MM.1S (cell line): ENCODE data around the gene RANGAP1.

Source experiments
- DNase-seq: peaks from one replicate; pipeline ENCODE4 v3.0.0-alpha.2; 2015
- H2AFZ ChIP-seq: fragments of 300-600 bp; sonication (generic); 2 replicates; pipeline ENCODE4 v1.6.0; 2016; ENCODE audit warnings: antibody characterized with exemption, low read length
- H3F3A ChIP-seq: fragments of 300-600 bp; sonication (generic); 2 replicates; pipeline ENCODE4 v1.6.1; 2016; ENCODE audit warnings: mild to moderate bottlenecking, antibody characterized with exemption, low read length, moderate library complexity, mixed read lengths; ENCODE audit not compliant: insufficient read depth
- H3K27ac ChIP-seq: fragments of 300-600 bp; sonication (generic); 2 replicates; pipeline ENCODE4 v1.5.1; 2016; ENCODE audit warnings: mild to moderate bottlenecking, low read length
- H3K27me3 ChIP-seq: fragments of 300-600 bp; sonication (generic); replicated peaks from 2 replicates; pipeline ENCODE4 v1.6.0; 2016; ENCODE audit warnings: low read length; ENCODE audit not compliant: insufficient read depth
- H3K36me3 ChIP-seq: fragments of 300-600 bp; sonication (generic); replicated peaks from 2 replicates; pipeline ENCODE4 v1.6.1; 2016; ENCODE audit warnings: mild to moderate bottlenecking, low read length, mixed read lengths; ENCODE audit not compliant: insufficient read depth
- H3K4me1 ChIP-seq: fragments of 300-600 bp; sonication (generic); 2 replicates; pipeline ENCODE4 v1.6.1; 2016; ENCODE audit warnings: low read length, mixed read lengths
- H3K4me2 ChIP-seq: fragments of 300-600 bp; sonication (generic); 2 replicates; pipeline ENCODE4 v1.6.0; 2016; ENCODE audit warnings: low read depth, low read length
- H3K4me3 ChIP-seq: fragments of 300-600 bp; sonication (generic); 2 replicates; pipeline ENCODE4 v1.5.1; 2016; ENCODE audit warnings: low read length, mixed read lengths
- H3K79me2 ChIP-seq: fragments of 300-600 bp; sonication (generic); 2 replicates; pipeline ENCODE4 v1.6.1; 2016; ENCODE audit warnings: mixed run types, low read length, mixed read lengths
- H3K9ac ChIP-seq: fragments of 300-600 bp; sonication (generic); 2 replicates; pipeline ENCODE4 v1.6.1; 2016; ENCODE audit warnings: low read length, mixed read lengths
- H3K9me2 ChIP-seq: fragments of 300-600 bp; sonication (generic); replicated peaks from 2 replicates; pipeline ENCODE4 v1.6.1; 2016; ENCODE audit warnings: mild to moderate bottlenecking, low read length, mixed read lengths; ENCODE audit not compliant: insufficient read depth
- H3K9me3 ChIP-seq: fragments of 300-600 bp; sonication (generic); replicated peaks from 2 replicates; pipeline ENCODE4 v1.6.1; 2016; ENCODE audit warnings: mild to moderate bottlenecking, low read length, mixed read lengths; ENCODE audit not compliant: insufficient read depth
- H4K20me1 ChIP-seq: fragments of 300-600 bp; sonication (generic); 2 replicates; pipeline ENCODE4 v1.6.1; 2016; ENCODE audit warnings: mild to moderate bottlenecking, low read length, moderate library complexity, mixed read lengths; ENCODE audit not compliant: insufficient read depth
- EZH2 ChIP-seq: fragments of 300-600 bp; sonication (generic); optimal IDR thresholded peaks from 2 replicates; pipeline ENCODE3; 2017; ENCODE audit warnings: low read depth, mild to moderate bottlenecking, antibody characterized with exemption, low read length, mixed read lengths
- EZH2phosphoT487 ChIP-seq: fragments of 300-600 bp; sonication (generic); IDR thresholded peaks from 2 replicates; pipeline ENCODE4 v1.6.1; 2018; ENCODE audit warnings: antibody characterized with exemption, low read length
- TF ChIP-seq, protein P1 (sequence below): fragments of 300-600 bp; sonication (generic); IDR thresholded peaks from 2 replicates; pipeline ENCODE4 v1.5.1; 2016; ENCODE audit warnings: antibody characterized with exemption, low read length, mixed read lengths

Gene RANGAP1

GRCh38 chr22:41327124-41327523, 41.1 kb upstream of the RANGAP1 start:
- H3K4me2 ChIP-seq, result no peak overlapping the region
- H3K4me1 ChIP-seq, result no peaks in the 10 kb centered on the region
- DNase-seq, result no peak
- H3K79me2 ChIP-seq, result no peaks in the 10 kb centered on the region
- H3K36me3 ChIP-seq, result peaks cover 5% of the 10 kb centered on the region; the same call in 1 of the 2 replicates
- no peaks in the 10 kb centered on the region for H3K9me3 ChIP-seq
- no peak overlapping the region for H3K9ac ChIP-seq
- no peaks in the 10 kb centered on the region for H4K20me1 ChIP-seq
- no peaks in the 10 kb centered on the region for H3K9me2 ChIP-seq
- H3K27ac ChIP-seq, result no peak overlapping the region
- no peaks in the 10 kb centered on the region for H3K27me3 ChIP-seq
- H2AFZ ChIP-seq, result no peak overlapping the region
- no peak overlapping the region for H3K4me3 ChIP-seq
- H3F3A ChIP-seq, result no peaks in the 10 kb centered on the region
- TF ChIP-seq, protein P1, sequence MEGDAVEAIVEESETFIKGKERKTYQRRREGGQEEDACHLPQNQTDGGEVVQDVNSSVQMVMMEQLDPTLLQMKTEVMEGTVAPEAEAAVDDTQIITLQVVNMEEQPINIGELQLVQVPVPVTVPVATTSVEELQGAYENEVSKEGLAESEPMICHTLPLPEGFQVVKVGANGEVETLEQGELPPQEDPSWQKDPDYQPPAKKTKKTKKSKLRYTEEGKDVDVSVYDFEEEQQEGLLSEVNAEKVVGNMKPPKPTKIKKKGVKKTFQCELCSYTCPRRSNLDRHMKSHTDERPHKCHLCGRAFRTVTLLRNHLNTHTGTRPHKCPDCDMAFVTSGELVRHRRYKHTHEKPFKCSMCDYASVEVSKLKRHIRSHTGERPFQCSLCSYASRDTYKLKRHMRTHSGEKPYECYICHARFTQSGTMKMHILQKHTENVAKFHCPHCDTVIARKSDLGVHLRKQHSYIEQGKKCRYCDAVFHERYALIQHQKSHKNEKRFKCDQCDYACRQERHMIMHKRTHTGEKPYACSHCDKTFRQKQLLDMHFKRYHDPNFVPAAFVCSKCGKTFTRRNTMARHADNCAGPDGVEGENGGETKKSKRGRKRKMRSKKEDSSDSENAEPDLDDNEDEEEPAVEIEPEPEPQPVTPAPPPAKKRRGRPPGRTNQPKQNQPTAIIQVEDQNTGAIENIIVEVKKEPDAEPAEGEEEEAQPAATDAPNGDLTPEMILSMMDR, result no peak
- TF ChIP-seq EZH2, result no peak
- no peak for TF ChIP-seq EZH2phosphoT487

DNA sequence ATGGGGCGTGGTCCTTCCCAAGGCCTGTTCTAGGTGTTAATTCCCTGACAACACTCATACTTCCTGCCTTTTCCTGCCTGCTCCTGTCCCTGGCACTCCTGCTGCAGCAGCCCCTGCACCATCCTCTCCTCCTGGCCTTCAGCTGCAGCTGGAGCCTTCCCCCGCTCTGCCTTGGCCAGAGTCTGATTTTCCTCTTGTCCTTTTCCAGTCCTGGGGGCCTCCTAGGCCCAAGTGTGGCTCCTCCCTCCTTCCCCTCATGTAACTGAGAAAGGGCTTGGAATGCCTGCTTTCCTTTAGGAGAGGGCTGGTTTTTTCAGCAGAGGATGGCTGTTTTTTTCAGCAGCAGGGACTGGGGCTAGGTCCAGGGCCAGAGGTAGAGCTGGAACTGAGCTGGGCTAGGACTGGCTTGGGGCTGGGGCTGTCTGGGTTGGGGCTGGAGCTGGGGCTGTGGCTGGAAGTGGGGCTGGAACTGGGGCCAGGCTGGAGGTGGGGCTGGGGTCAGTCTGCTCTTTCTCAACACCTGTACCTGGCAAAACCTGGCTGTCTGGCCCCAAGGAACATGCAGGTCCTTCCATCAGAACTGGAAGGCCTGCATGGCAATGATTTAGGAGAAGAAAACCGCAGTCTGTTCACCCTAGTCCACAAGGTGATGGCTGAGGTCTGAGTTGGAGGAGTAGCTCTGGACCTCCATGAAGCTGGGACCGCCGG, 39.0 kb upstream of the RANGAP1 start:
- H3K27ac ChIP-seq, result no peak overlapping the region
- H4K20me1 ChIP-seq, result no peaks in the 10 kb centered on the region
- no peaks in the 10 kb centered on the region for H3K27me3 ChIP-seq
- H3K9ac ChIP-seq, result no peak overlapping the region
- no peak overlapping the region for H3K4me2 ChIP-seq
- no peaks in the 10 kb centered on the region for H3K79me2 ChIP-seq
- H2AFZ ChIP-seq, result no peak overlapping the region
- no peaks in the 10 kb centered on the region for H3K4me1 ChIP-seq
- no peaks in the 10 kb centered on the region for H3F3A ChIP-seq
- no peak overlapping the region for H3K4me3 ChIP-seq
- DNase-seq, result no peak
- peaks cover 5% of the 10 kb centered on the region; the same call in 1 of the 2 replicates for H3K36me3 ChIP-seq
- no peaks in the 10 kb centered on the region for H3K9me3 ChIP-seq
- TF ChIP-seq EZH2phosphoT487, result no peak
- TF ChIP-seq, protein P1, result no peak
- TF ChIP-seq EZH2, result no peak
- no peaks in the 10 kb centered on the region for H3K9me2 ChIP-seq

DNA sequence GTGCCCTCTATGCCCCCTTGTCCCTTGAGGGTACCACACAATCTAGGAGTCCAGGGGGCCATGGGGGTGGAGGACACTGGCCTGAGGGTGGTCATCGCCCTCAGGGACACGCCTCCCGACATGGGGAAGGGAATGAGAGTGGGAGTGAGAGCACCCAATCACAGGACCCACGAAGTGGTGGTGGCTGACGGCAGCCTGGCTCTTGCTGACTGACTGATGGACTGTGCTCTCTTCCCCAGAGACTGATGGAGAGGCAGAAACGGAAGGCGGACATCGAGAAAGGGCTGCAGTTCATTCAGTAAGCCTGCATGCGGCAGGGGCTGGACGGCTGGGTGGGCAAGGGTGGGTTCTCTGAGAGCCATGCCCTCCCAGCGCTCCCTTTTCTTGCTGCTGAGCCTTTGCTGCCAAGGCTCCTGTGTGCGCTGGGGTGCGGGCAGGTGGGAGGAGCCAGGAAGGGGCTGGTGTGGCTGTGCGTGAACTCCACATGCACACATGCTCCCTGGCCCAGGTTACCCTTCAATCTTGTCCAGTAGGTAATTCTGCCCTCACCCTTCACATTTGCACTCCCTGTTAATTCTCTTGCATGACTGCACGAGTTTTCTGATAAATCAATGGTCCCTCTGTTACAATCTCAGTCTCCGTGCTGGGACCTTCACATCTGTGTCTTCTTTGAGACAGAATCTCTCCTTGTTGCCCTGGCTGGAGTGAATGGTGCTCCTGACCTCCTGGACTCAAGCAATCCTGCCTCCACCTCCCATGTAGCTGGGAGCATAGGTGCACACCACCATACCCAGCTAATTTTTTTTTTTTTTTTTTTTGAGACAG, 34.6 kb upstream of the RANGAP1 start:
- peaks cover 20% of the 10 kb centered on the region for H3K79me2 ChIP-seq
- H3F3A ChIP-seq, result no peaks in the 10 kb centered on the region
- H3K27ac ChIP-seq, result no peak overlapping the region
- H3K27me3 ChIP-seq, result no peaks in the 10 kb centered on the region
- H3K9me2 ChIP-seq, result no peaks in the 10 kb centered on the region
- H3K9ac ChIP-seq, result no peak overlapping the region
- no peak for DNase-seq
- H3K4me3 ChIP-seq, result no peak overlapping the region
- H3K4me1 ChIP-seq, result no peaks in the 10 kb centered on the region
- H4K20me1 ChIP-seq, result no peaks in the 10 kb centered on the region
- H3K4me2 ChIP-seq, result no peak overlapping the region
- no peak overlapping the region for H2AFZ ChIP-seq
- H3K9me3 ChIP-seq, result no peaks in the 10 kb centered on the region
- TF ChIP-seq EZH2phosphoT487 (no peak), EZH2 (no peak)
- TF ChIP-seq, protein P1, result no peak
- no peaks in the 10 kb centered on the region; the same call in 1 of the 2 replicates for H3K36me3 ChIP-seq
